HG02571 (cell line): Measurements from ENCODE around the gene CSTF2T.
"Not testable (repeated sequence)": the region's sequence is repeated elsewhere in the genome, so short reads cannot be mapped to it uniquely, and the experiment has no call there.

Experiments
- ATAC-seq: cut with Tn5 transposase; IDR thresholded peaks from one replicate; pipeline ENCODE4 v1.9.1; 2021; ENCODE audit warnings: mild to moderate bottlenecking, moderate library complexity; ENCODE audit not compliant: unreplicated experiment

The CSTF2T gene

GRCh38 chr10:51698473-51699063, 827 bp downstream of the CSTF2T start:
- no peak for ATAC-seq

GRCh38 chr10:51696251-51696650, 3.1 kb downstream of the CSTF2T start:
- ATAC-seq, result no peak

GRCh38 chr10:51694086-51694768, 5.2 kb downstream of the CSTF2T start:
- ATAC-seq, result no peak

- ATAC-seq, result no peak
These were observed 8.3 kb downstream of the CSTF2T start for GRCh38 chr10:51691135-51691534.

GRCh38 chr10:51689536-51689935, 9.9 kb downstream of the CSTF2T start:
- no peak for ATAC-seq

GRCh38 chr10:51688826-51689225, 10.6 kb downstream of the CSTF2T start:
- ATAC-seq, result not testable (repeated sequence)

- ATAC-seq, result no peak
These were observed 12.1 kb downstream of the CSTF2T start for GRCh38 chr10:51687296-51687695.

GRCh38 chr10:51685768-51686167, 13.6 kb downstream of the CSTF2T start:
- no peak for ATAC-seq

GRCh38 chr10:51683031-51683691, 16.2 kb downstream of the CSTF2T start:
- ATAC-seq, result no peak

- no peak for ATAC-seq
These were observed 19.6 kb downstream of the CSTF2T start for GRCh38 chr10:51679841-51680240.

- ATAC-seq, result no peak
These were observed 24.3 kb downstream of the CSTF2T start for GRCh38 chr10:51675088-51675487.

- no peak for ATAC-seq
These were observed 27.3 kb downstream of the CSTF2T start for GRCh38 chr10:51672039-51672535.

GRCh38 chr10:51669041-51669440, 30.4 kb downstream of the CSTF2T start:
- ATAC-seq, result no peak

- no peak for ATAC-seq
These were observed 31.1 kb downstream of the CSTF2T start for GRCh38 chr10:51668336-51668689.

GRCh38 chr10:51667678-51668335, 31.6 kb downstream of the CSTF2T start:
- ATAC-seq, result no peak

- ATAC-seq, result no peak
These were observed 32.9 kb downstream of the CSTF2T start for GRCh38 chr10:51666456-51666855.

- no peak for ATAC-seq
These were observed 36.3 kb downstream of the CSTF2T start for GRCh38 chr10:51663086-51663485.

- no peak for ATAC-seq
These were observed 40.1 kb downstream of the CSTF2T start for GRCh38 chr10:51659344-51659743.

GRCh38 chr10:51658000-51658399, 41.4 kb downstream of the CSTF2T start:
- no peak for ATAC-seq

- ATAC-seq, result no peak
These were observed 42.9 kb downstream of the CSTF2T start for GRCh38 chr10:51656503-51656902.

GRCh38 chr10:51654918-51655317, 44.5 kb downstream of the CSTF2T start:
- no peak for ATAC-seq

- no peak for ATAC-seq
These were observed 46.4 kb downstream of the CSTF2T start for GRCh38 chr10:51653025-51653424.
